Measurements from ENCODE around the gene DCXR.
A peak's percentile ranks its signal among the peaks of the same experiment; 100 is the strongest.

DCXR gene

DNA sequence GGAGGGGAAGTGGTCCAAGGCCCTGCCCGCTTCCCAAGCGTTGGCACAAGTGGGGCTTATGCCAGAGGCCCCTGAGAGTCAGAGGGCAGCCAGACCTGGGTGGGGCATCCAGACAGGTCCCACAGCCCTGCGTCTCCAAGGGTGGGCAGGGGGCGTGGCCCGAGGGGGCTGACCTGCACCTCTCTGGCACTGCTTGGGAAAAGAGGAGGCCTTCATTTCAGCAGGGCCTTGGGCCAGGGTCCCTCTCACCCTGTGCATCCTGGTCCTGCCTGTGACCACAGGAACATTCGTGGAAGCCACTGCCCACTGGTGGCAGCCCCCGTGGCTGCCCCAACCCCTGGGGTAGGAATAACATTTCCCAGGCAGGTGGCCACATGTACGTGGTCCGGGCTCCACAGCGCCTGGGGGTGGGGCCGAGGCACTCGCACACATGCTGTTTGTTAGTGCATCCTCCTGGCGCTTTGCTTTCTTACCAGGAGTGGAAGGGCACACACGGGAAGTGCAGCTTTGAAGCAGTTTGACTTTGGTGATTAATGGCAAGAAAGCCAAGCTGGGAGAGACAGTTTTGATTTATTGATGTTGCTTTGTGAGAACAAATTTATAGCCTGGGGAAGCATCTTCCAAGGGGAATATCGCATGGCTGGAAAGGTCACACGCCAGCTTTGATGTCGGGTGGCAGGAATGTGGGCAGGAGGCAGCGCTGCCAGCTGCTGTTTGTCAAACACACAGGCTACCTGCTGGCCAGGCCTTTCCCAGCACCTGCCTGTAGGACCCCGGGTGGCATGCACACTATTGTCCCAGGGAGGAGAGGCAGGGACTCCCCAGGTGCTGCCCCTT lies 19.1 kb downstream of the DCXR start:
- H3K4me1 Mint-ChIP-seq, result peaks cover 15% of the 10 kb centered on the region
- peaks cover 4% of the 10 kb centered on the region for H3K36me3 Mint-ChIP-seq (ENCODE audit: low read depth)
- peak overlapping the region; percentile 6 to 68 (median 50) for H3K4me3 Mint-ChIP-seq
- no peaks in the 10 kb centered on the region for H3K27me3 Mint-ChIP-seq (ENCODE audit: low read depth)
- H3K27ac Mint-ChIP-seq, result peak overlapping the region in 1 of 3 experiments; percentile 59
- H3K9me3 Mint-ChIP-seq, result no peaks in the 10 kb centered on the region
- TF ChIP-seq, protein P1, sequence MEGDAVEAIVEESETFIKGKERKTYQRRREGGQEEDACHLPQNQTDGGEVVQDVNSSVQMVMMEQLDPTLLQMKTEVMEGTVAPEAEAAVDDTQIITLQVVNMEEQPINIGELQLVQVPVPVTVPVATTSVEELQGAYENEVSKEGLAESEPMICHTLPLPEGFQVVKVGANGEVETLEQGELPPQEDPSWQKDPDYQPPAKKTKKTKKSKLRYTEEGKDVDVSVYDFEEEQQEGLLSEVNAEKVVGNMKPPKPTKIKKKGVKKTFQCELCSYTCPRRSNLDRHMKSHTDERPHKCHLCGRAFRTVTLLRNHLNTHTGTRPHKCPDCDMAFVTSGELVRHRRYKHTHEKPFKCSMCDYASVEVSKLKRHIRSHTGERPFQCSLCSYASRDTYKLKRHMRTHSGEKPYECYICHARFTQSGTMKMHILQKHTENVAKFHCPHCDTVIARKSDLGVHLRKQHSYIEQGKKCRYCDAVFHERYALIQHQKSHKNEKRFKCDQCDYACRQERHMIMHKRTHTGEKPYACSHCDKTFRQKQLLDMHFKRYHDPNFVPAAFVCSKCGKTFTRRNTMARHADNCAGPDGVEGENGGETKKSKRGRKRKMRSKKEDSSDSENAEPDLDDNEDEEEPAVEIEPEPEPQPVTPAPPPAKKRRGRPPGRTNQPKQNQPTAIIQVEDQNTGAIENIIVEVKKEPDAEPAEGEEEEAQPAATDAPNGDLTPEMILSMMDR (IDR thresholded peaks at IDR 0.05; ENCODE audit: unreplicated experiment in 3 of 3), result no peak

DNA sequence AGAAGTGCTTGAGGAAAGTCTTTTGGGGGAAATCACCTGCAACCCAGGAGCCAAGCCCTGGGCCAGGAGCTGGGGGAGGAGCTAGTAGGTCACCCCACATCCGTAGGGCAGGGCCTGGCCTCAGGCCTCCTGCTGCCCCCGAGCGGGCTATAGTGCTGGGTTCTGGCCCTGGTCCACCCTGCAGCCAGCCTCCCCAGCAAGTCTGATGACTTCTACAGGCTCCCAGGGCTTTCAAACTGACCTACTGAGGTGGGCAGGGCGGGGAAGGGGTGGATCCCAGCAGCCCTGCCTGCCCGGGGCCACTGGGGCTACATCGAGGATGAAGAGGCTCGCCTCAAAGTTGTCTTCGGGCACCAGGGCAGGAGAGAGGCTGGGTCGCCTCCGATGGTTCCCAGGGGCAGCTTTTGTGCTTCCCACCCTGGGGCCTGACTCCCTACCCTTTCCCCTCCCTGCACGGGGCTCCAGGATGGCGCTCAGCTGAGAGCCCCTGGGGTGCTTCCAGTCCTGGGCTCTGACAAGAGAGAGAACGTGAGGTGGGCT lies 19.8 kb downstream of the DCXR start:
- H3K27ac Mint-ChIP-seq, result no peak overlapping the region
- no peak overlapping the region for H3K4me3 Mint-ChIP-seq
- TF ChIP-seq, protein P1 (IDR thresholded peaks at IDR 0.05; ENCODE audit: unreplicated experiment in 3 of 3), result no peak
- H3K27me3 Mint-ChIP-seq (ENCODE audit: low read depth), result no peaks in the 10 kb centered on the region
- H3K9me3 Mint-ChIP-seq, result no peaks in the 10 kb centered on the region
- H3K36me3 Mint-ChIP-seq (ENCODE audit: low read depth), result peaks cover 4% of the 10 kb centered on the region
- peaks cover 15% of the 10 kb centered on the region for H3K4me1 Mint-ChIP-seq

DNA sequence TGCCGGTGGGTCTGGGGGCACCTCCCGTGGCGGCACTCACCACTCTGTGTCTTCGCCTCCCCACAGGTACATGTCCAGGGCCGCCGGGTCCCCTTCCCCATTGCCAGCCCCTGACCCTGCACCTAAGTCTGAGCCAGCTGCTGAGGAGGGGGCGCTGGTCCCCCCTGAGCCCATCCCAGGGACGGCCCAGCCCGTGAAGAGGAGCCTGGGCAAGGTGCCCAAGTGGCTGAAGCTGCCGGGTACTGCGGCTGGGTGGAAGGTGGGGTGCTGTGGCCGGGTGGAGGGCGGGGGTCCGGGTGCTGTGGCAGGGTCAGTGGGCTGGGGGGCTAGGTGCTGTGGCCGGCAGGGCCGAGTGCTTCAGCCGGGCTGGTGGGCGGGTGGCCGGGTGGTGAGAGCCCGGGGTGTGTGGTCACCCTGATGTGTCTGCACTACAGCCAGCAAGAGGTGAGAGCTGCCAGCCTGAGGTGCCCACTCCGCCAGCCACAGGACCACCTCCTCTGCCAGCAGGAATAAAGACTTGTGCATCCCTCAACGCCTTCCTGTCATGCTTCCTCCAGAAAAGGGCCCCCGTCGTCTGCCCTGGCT lies 20.5 kb downstream of the DCXR start:
- H3K36me3 Mint-ChIP-seq (ENCODE audit: low read depth), result peaks cover 4% of the 10 kb centered on the region
- TF ChIP-seq, protein P1 (IDR thresholded peaks at IDR 0.05; ENCODE audit: unreplicated experiment in 3 of 3), result no peak
- H3K4me3 Mint-ChIP-seq, result no peak overlapping the region
- no peaks in the 10 kb centered on the region for H3K9me3 Mint-ChIP-seq
- no peak overlapping the region for H3K27ac Mint-ChIP-seq
- no peaks in the 10 kb centered on the region for H3K27me3 Mint-ChIP-seq (ENCODE audit: low read depth)
- H3K4me1 Mint-ChIP-seq, result peaks cover 14% of the 10 kb centered on the region

DNA sequence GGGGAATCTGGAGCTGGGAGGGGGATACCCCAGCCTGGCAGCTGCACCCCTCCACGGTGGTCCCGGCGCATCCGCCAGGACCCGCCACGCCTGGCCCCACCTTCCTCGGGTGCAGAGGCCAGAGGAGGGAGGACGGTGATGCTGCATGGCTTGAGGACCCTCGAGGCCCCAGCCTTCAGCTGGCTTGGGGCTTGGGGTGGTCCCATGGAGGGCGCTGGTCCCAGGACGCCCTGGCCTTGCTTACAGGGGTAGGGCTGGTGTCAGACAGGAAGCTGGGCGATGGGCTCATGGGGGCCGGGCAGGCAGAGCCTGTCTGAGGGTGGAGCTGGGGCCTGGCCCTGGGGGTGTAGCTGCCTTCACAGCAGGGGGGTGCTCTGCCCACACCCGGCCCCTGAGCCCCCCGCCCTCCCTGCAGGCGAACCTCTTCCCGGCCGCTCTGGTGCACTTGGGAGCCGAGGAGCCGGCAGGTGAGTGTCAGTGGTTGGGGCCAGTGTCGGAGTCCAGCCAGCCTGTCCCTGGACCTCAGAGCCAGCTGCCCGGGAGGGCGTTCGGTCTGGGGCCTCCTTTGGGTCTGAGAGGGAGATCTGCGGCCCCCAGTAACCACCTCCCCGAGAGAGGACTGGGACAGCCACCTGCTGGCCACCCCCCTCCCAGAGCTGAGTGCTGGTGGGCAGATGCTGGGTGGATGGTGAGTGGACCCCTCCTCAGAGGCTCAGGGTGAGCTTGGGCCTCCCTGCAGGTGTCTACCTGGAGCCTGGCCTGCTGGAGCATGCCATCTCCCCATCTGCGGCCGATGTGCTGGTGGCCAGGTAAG lies 21.2 kb downstream of the DCXR start:
- Mint-ChIP-seq H3K9me3 (no peaks in the 10 kb centered on the region), H3K36me3 (ENCODE audit: low read depth) (peaks cover 4% of the 10 kb centered on the region), H3K27ac (no peak overlapping the region), H3K4me1 (peaks cover 8% of the 10 kb centered on the region), H3K27me3 (ENCODE audit: low read depth) (no peaks in the 10 kb centered on the region), H3K4me3 (no peak overlapping the region)
- TF ChIP-seq, protein P1 (IDR thresholded peaks at IDR 0.05; ENCODE audit: unreplicated experiment in 3 of 3), result no peak

DNA sequence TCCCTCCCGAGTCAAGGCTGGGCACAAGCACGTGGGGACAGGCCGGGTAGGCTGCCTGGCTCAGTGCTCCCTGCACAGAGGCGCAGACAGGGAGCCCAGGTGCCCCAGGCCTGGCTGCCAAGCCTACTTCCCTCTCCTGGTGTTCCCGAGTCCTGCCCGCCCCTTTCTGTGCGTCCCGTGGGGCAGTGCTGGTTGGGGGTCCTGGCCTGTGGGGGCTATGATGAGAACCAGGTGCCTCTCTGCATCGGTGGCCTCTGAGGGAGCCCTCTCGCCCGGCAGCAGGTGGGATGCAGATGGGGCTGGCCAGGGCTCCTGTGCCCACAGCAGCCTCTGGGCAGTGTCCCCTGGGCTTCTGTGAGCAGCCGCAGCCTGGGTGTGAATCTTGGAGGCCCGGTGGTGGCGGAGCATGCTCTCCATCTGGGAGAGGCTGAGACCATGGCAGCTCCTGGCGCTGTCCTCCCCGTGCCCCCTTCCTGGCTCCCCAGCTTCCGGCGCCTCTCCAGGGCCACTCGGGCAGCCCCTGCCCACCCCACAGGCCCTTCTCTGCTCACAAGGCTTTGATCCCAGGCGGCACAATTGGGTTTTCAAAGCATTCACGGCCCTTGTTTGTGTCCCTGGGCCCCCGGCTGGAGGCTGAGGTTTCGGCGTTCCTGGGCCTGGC lies 22.1 kb downstream of the DCXR start:
- H3K36me3 Mint-ChIP-seq (ENCODE audit: low read depth), result peaks cover 4% of the 10 kb centered on the region
- H3K27ac Mint-ChIP-seq, result no peak overlapping the region
- no peaks in the 10 kb centered on the region for H3K9me3 Mint-ChIP-seq
- peaks cover 8% of the 10 kb centered on the region for H3K4me1 Mint-ChIP-seq
- H3K27me3 Mint-ChIP-seq (ENCODE audit: low read depth), result no peaks in the 10 kb centered on the region
- TF ChIP-seq, protein P1 (IDR thresholded peaks at IDR 0.05; ENCODE audit: unreplicated experiment in 3 of 3), result no peak
- H3K4me3 Mint-ChIP-seq, result no peak overlapping the region
